HepG2 (cell line): ENCODE measurements around the gene PLCB1. TPM values are rescaled to one million over a fixed set of nuclear protein-coding genes. Genes with fewer than 3 reads are reported as not detected.

ENCODE experiments used
- ARHGAP35 ChIP-seq: sonication (generic); formaldehyde crosslinking; IDR thresholded peaks from 2 replicates; pipeline ENCODE4 v1.9.0; 2022; ENCODE audit warnings: mild to moderate bottlenecking, inconsistent platforms, moderate library complexity, missing genetic modification reagents, borderline replicate concordance
- DPF2 ChIP-seq: sonication (generic); formaldehyde crosslinking; IDR thresholded peaks from 2 replicates; pipeline ENCODE4 v1.4.0; 2020; ENCODE audit warnings: mild to moderate bottlenecking, low read depth, missing genetic modification reagents, borderline replicate concordance
- FOXA3 ChIP-seq: IDR thresholded peaks from 2 replicates; pipeline ENCODE4 v1.6.1; 2016; ENCODE audit warnings: missing genetic modification reagents, missing compliant biosample characterization
- MAFF ChIP-seq: IDR thresholded peaks from 2 replicates; pipeline ENCODE4 v1.6.1; 2011; ENCODE audit warnings: low read depth, low read length, improper control_type of control experiment
- MATR3 ChIP-seq: sonication (generic); formaldehyde crosslinking; IDR thresholded peaks from 2 replicates; pipeline ENCODE4 v1.4.0; 2020; ENCODE audit warnings: missing genetic modification reagents
- NFATC3 ChIP-seq: sonication (generic); formaldehyde crosslinking; IDR thresholded peaks from 2 replicates; pipeline ENCODE4 v1.5.1; 2020; ENCODE audit warnings: mild to moderate bottlenecking, missing genetic modification reagents
- NFE2L1 ChIP-seq: sonication (generic); formaldehyde crosslinking; IDR thresholded peaks from 2 replicates; pipeline ENCODE4 v1.4.0; 2020; ENCODE audit warnings: missing genetic modification reagents, mild to moderate bottlenecking, borderline replicate concordance
- PPARG ChIP-seq: conservative IDR thresholded peaks from 2 replicates; pipeline ENCODE4 v1.6.1; 2016; ENCODE audit warnings: missing biosample characterization, missing genetic modification reagents
- SMYD3 ChIP-seq: sonication (generic); formaldehyde crosslinking; IDR thresholded peaks from 2 replicates; pipeline ENCODE4 v1.8.1; 2023; ENCODE audit warnings: mild to moderate bottlenecking, missing genetic modification reagents
- TAF15 ChIP-seq: fragments of 200-400 bp; formaldehyde crosslinking; IDR thresholded peaks from one replicate; pipeline ENCODE4 v1.6.1; 2018; ENCODE audit warnings: mild to moderate bottlenecking, low read depth, low read length; ENCODE audit not compliant: poor library complexity, severe bottlenecking
- XRCC5 ChIP-seq: fragments of 200-400 bp; formaldehyde crosslinking; optimal IDR thresholded peaks from 2 replicates; pipeline ENCODE3; 2017; ENCODE audit warnings: mild to moderate bottlenecking, low read length
- YEATS2 ChIP-seq: sonication (generic); formaldehyde crosslinking; IDR thresholded peaks from 2 replicates; pipeline ENCODE4 v1.4.0; 2020; ENCODE audit warnings: missing genetic modification reagents, borderline replicate concordance
- ZNF552 ChIP-seq: sonication (generic); formaldehyde crosslinking; IDR thresholded peaks from 2 replicates; pipeline ENCODE4 v1.9.0; 2022; ENCODE audit warnings: missing genetic modification reagents, mild to moderate bottlenecking, borderline replicate concordance
- ZNF720 ChIP-seq: sonication (generic); formaldehyde crosslinking; IDR thresholded peaks from 2 replicates; pipeline ENCODE4 v1.4.0; 2020; ENCODE audit warnings: missing genetic modification reagents
- polyA plus RNA-seq, 8 experiments: library from polyadenylated mRNA; depleted of rRNA in 3 of 8; stranded (reverse) in 7 of 8; unstranded in 1 of 8; fragments of >200 nt; fragmentation: Illumina TruSeq in 4 of 8; extraction: Trizol in 4 of 8; gene quantifications; 2 replicates each; pipeline versions ENCODE4 v1.2.1 to v1.2.3, GENCODE V29; 2011 to 2016; ENCODE audit warnings: low read depth in 4 of 8, missing spikeins in 1 of 8, mixed read lengths in 1 of 8; ENCODE audit not compliant: insufficient read depth in 1 of 8
- total RNA-seq, 5 experiments: library from RNA; depleted of rRNA; stranded (reverse); fragments of >200 nt; fragmentation: Illumina TruSeq; extraction: Trizol; gene quantifications; 2 replicates each; pipeline ENCODE4 v1.2.3, GENCODE V29; 2016; ENCODE audit warnings: low read depth in 1 of 5
- TF ChIP-seq, protein P1 (sequence below): sonication (generic); formaldehyde crosslinking; conservative IDR thresholded peaks from 2 replicates; pipeline ENCODE4 v1.8.1; 2023; ENCODE audit warnings: missing genetic modification reagents
- TF ChIP-seq, protein P2 (sequence below): sonication (generic); formaldehyde crosslinking; IDR thresholded peaks from 2 replicates; pipeline ENCODE4 v1.4.0; 2020; ENCODE audit warnings: low read depth, missing genetic modification reagents
- TF ChIP-seq, protein P3 (sequence below): sonication (generic); formaldehyde crosslinking; IDR thresholded peaks from 2 replicates; pipeline ENCODE4 v1.5.1; 2020; ENCODE audit warnings: mild to moderate bottlenecking, missing genetic modification reagents, borderline replicate concordance
- TF ChIP-seq, protein P4 (sequence below): sonication (generic); formaldehyde crosslinking; IDR thresholded peaks from 2 replicates; pipeline ENCODE4 v1.5.0; 2020; ENCODE audit warnings: missing genetic modification reagents

The PLCB1 gene
- total and polyA plus RNA-seq, 2 of the 13 experiments (the other 11 are each of a cell fraction or from before 2014, with no cell fraction given), result 42.4 to 55.9 TPM

DNA sequence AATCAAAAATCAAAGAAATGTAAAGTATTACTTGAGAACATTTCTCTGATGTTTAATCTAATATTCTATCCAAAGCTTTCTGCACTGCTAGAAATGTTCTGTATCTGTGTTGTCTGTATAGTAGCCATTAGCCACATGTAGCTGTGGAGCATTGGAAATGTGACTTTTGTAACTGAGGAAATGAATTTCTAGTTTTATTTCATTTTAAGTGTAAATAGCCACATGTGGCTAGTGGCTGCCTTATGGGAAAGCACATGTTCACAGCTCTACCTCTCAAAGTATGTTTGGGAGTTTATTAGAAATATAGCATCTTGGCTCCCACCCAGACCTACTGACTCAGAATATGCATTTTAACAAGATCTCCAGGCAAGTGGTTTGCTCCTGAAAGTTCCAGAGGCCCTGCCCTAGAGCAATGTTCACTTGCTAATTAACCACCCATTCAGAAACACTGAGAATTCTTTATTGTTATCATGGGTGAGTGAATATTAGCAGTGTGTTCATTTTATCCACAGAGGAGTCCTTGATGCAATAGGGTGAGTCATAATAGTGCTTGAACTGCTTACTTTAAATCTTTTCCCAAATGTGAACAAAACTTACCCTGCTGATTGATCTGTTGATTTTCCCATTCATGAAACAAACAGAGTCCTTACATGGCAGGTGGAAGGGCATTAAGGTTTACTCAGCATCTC lies 282.7 kb downstream of the PLCB1 start (continued):
- TF ChIP-seq YEATS2 (CRISPR knock-in tag) (no peak), ZNF720 (CRISPR knock-in tag) (no peak), NFE2L1 (no peak), MAFF (peak; percentile 45; the same call in 1 of the 2 replicates), NFATC3 (CRISPR knock-in tag) (no peak), MATR3 (CRISPR knock-in tag) (no peak), XRCC5 (no peak), SMYD3 (CRISPR knock-in tag) (no peak), ZNF552 (CRISPR knock-in tag) (no peak), TAF15 (no peak), FOXA3 (CRISPR knock-in tag) (peak; percentile 77), ARHGAP35 (CRISPR knock-in tag) (no peak), DPF2 (CRISPR knock-in tag) (no peak; the same call in 1 of the 2 replicates), PPARG (CRISPR knock-in tag) (peak; percentile 58; the same call in 1 of the 2 replicates)
- TF ChIP-seq, protein P1, sequence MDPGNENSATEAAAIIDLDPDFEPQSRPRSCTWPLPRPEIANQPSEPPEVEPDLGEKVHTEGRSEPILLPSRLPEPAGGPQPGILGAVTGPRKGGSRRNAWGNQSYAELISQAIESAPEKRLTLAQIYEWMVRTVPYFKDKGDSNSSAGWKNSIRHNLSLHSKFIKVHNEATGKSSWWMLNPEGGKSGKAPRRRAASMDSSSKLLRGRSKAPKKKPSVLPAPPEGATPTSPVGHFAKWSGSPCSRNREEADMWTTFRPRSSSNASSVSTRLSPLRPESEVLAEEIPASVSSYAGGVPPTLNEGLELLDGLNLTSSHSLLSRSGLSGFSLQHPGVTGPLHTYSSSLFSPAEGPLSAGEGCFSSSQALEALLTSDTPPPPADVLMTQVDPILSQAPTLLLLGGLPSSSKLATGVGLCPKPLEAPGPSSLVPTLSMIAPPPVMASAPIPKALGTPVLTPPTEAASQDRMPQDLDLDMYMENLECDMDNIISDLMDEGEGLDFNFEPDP (CRISPR knock-in tag), result no peak
- TF ChIP-seq, protein P2, sequence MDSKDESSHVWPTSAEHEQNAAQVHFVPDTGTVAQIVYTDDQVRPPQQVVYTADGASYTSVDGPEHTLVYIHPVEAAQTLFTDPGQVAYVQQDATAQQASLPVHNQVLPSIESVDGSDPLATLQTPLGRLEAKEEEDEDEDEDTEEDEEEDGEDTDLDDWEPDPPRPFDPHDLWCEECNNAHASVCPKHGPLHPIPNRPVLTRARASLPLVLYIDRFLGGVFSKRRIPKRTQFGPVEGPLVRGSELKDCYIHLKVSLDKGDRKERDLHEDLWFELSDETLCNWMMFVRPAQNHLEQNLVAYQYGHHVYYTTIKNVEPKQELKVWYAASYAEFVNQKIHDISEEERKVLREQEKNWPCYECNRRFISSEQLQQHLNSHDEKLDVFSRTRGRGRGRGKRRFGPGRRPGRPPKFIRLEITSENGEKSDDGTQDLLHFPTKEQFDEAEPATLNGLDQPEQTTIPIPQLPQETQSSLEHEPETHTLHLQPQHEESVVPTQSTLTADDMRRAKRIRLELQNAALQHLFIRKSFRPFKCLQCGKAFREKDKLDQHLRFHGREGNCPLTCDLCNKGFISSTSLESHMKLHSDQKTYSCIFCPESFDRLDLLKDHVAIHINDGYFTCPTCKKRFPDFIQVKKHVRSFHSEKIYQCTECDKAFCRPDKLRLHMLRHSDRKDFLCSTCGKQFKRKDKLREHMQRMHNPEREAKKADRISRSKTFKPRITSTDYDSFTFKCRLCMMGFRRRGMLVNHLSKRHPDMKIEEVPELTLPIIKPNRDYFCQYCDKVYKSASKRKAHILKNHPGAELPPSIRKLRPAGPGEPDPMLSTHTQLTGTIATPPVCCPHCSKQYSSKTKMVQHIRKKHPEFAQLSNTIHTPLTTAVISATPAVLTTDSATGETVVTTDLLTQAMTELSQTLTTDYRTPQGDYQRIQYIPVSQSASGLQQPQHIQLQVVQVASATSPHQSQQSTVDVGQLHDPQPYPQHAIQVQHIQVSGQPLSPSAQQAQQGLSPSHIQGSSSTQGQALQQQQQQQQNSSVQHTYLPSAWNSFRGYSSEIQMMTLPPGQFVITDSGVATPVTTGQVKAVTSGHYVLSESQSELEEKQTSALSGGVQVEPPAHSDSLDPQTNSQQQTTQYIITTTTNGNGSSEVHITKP (CRISPR knock-in tag), result no peak
- TF ChIP-seq, protein P3, sequence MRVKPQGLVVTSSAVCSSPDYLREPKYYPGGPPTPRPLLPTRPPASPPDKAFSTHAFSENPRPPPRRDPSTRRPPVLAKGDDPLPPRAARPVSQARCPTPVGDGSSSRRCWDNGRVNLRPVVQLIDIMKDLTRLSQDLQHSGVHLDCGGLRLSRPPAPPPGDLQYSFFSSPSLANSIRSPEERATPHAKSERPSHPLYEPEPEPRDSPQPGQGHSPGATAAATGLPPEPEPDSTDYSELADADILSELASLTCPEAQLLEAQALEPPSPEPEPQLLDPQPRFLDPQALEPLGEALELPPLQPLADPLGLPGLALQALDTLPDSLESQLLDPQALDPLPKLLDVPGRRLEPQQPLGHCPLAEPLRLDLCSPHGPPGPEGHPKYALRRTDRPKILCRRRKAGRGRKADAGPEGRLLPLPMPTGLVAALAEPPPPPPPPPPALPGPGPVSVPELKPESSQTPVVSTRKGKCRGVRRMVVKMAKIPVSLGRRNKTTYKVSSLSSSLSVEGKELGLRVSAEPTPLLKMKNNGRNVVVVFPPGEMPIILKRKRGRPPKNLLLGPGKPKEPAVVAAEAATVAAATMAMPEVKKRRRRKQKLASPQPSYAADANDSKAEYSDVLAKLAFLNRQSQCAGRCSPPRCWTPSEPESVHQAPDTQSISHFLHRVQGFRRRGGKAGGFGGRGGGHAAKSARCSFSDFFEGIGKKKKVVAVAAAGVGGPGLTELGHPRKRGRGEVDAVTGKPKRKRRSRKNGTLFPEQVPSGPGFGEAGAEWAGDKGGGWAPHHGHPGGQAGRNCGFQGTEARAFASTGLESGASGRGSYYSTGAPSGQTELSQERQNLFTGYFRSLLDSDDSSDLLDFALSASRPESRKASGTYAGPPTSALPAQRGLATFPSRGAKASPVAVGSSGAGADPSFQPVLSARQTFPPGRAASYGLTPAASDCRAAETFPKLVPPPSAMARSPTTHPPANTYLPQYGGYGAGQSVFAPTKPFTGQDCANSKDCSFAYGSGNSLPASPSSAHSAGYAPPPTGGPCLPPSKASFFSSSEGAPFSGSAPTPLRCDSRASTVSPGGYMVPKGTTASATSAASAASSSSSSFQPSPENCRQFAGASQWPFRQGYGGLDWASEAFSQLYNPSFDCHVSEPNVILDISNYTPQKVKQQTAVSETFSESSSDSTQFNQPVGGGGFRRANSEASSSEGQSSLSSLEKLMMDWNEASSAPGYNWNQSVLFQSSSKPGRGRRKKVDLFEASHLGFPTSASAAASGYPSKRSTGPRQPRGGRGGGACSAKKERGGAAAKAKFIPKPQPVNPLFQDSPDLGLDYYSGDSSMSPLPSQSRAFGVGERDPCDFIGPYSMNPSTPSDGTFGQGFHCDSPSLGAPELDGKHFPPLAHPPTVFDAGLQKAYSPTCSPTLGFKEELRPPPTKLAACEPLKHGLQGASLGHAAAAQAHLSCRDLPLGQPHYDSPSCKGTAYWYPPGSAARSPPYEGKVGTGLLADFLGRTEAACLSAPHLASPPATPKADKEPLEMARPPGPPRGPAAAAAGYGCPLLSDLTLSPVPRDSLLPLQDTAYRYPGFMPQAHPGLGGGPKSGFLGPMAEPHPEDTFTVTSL (CRISPR knock-in tag), result peak; percentile 95; the same call in 1 of the 2 replicates
- TF ChIP-seq, protein P4, sequence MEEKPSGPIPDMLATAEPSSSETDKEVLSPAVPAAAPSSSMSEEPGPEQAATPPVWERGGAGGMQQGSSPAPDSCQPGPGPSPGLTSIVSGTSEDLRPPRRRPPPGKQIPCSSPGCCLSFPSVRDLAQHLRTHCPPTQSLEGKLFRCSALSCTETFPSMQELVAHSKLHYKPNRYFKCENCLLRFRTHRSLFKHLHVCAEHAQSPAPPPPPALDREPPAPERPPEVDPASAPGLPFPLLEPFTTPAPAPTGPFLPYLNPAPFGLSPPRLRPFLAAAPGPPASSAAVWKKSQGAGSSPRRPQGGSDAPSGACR (CRISPR knock-in tag), result no peak
